Measurements from ENCODE around the gene FASLG. TPM values are rescaled to one million over a fixed set of nuclear protein-coding genes. Genes with fewer than 3 reads are reported as not detected.
"Not testable (repeated sequence)": the region's sequence is repeated elsewhere in the genome, so short reads cannot be mapped to it uniquely, and the experiment has no call there.

FASLG gene
- total RNA-seq, 5 donors from 2014 or later (not counting 1 experiment from before 2014, with no cell fraction given) = 0.70 to 5.2 (median 3.4) TPM

GRCh38 chr1:172620603-172621002 lies 38.3 kb upstream of the FASLG start:
- CTCF ChIA-PET; DNase-seq; H3K4me1 Mint-ChIP-seq; H3K27ac ChIP-seq (ENCODE audit: low read length); POLR2A ChIA-PET; H3K4me3 ChIP-seq (ENCODE audit: control insufficient read depth in 1 of 2, extremely low read depth in 1 of 2, low read length in 1 of 2); H3K9me3 ChIP-seq; H3K27ac Mint-ChIP-seq; H3K4me1 ChIP-seq (ENCODE audit: control insufficient read depth in 1 of 2, extremely low read depth in 1 of 2, insufficient read depth in 2 of 2, low read length in 2 of 2); ATAC-seq (replicated peaks in 1 of 4); H3K27me3 ChIP-seq (replicated peaks in 1 of 2; ENCODE audit: control insufficient read depth in 2 of 2, extremely low read depth in 1 of 2, insufficient read depth in 2 of 2, low read length in 1 of 2); H3K4me3 Mint-ChIP-seq; H3K36me3 ChIP-seq (ENCODE audit: control insufficient read depth in 2 of 2, extremely low read depth in 1 of 2, insufficient read depth in 1 of 2, low read length in 1 of 2); H3K27me3 Mint-ChIP-seq: not testable (repeated sequence)
- H3K36me3 Mint-ChIP-seq = peaks cover 19% of the 10 kb centered on the region
- WGBS (ENCODE audit: insufficient coverage) = 74% methylated on average over 3 of the region's 9 CpGs
- peaks cover 14 to 48% (median 43%) of the 10 kb centered on the region in 3 donors for H3K9me3 Mint-ChIP-seq

- CTCF ChIA-PET = interaction anchor here in 1 of 2 donors (0.6 kb wide), 1 partner anchor 95 kb away, joined by 6 read pairs; no protein-coding TSS in a partner anchor
These were observed 36.4 kb upstream of the FASLG start for GRCh38 chr1:172622541-172622940.

GRCh38 chr1:172623748-172624147 lies 35.2 kb upstream of the FASLG start:
- Mint-ChIP-seq H3K36me3 (peaks cover 14% of the 10 kb centered on the region), H3K9me3 (peaks cover 14 to 22% (median 21%) of the 10 kb centered on the region in 3 donors), H3K4me1 (peaks cover 10 to 21% (median 13%) of the 10 kb centered on the region in 3 donors), H3K27me3 (no peaks in the 10 kb centered on the region), H3K27ac (no peak overlapping the region), H3K4me3 (no peak overlapping the region)
- WGBS (ENCODE audit: insufficient coverage) = 87% methylated on average over 3 of the region's 3 CpGs
- H3K36me3 ChIP-seq (ENCODE audit: control insufficient read depth in 2 of 2, extremely low read depth in 1 of 2, insufficient read depth in 1 of 2, low read length in 1 of 2) = no peaks in the 10 kb centered on the region
- H3K27me3 ChIP-seq (replicated peaks in 1 of 2; ENCODE audit: control insufficient read depth in 2 of 2, extremely low read depth in 1 of 2, insufficient read depth in 2 of 2, low read length in 1 of 2) = no peaks in the 10 kb centered on the region
- H3K9me3 ChIP-seq = no peaks in the 10 kb centered on the region
- peak overlapping the region in 1 of 2 donors; percentile 6 for H3K4me3 ChIP-seq (ENCODE audit: control insufficient read depth in 1 of 2, extremely low read depth in 1 of 2, low read length in 1 of 2)
- peaks cover 7 to 10% of the 10 kb centered on the region in 2 experiments for H3K4me1 ChIP-seq (ENCODE audit: control insufficient read depth in 1 of 2, extremely low read depth in 1 of 2, insufficient read depth in 2 of 2, low read length in 2 of 2)
- ATAC-seq (replicated peaks in 1 of 4) (no peak), DNase-seq (no peak)
- ChIA-PET POLR2A (no interaction called here), CTCF (no interaction called here)
- H3K27ac ChIP-seq (ENCODE audit: low read length) = no peak overlapping the region

More at GRCh38 chr1:172622541-172622940, 36.4 kb upstream of the FASLG start:
- peaks cover 14 to 31% (median 29%) of the 10 kb centered on the region in 3 donors for H3K9me3 Mint-ChIP-seq
- no peaks in the 10 kb centered on the region for H3K27me3 Mint-ChIP-seq
- WGBS (ENCODE audit: insufficient coverage) = 100% methylated on average over 2 of the region's 3 CpGs
- Histone ChIP-seq H3K36me3 (ENCODE audit: control insufficient read depth in 2 of 2, extremely low read depth in 1 of 2, insufficient read depth in 1 of 2, low read length in 1 of 2) (no peaks in the 10 kb centered on the region), H3K4me3 (ENCODE audit: control insufficient read depth in 1 of 2, extremely low read depth in 1 of 2, low read length in 1 of 2) (no peak overlapping the region), H3K9me3 (no peaks in the 10 kb centered on the region), H3K27me3 (replicated peaks in 1 of 2; ENCODE audit: control insufficient read depth in 2 of 2, extremely low read depth in 1 of 2, insufficient read depth in 2 of 2, low read length in 1 of 2) (no peaks in the 10 kb centered on the region), H3K27ac (ENCODE audit: low read length) (no peak overlapping the region), H3K4me1 (ENCODE audit: control insufficient read depth in 1 of 2, extremely low read depth in 1 of 2, insufficient read depth in 2 of 2, low read length in 2 of 2) (peaks cover 3 to 4% of the 10 kb centered on the region in 2 experiments)
- POLR2A ChIA-PET = no interaction called here
- peaks cover 3 to 13% (median 6%) of the 10 kb centered on the region in 3 donors for H3K4me1 Mint-ChIP-seq
- DNase-seq = no peak
- H3K4me3 Mint-ChIP-seq = no peak overlapping the region
- peaks cover 16% of the 10 kb centered on the region for H3K36me3 Mint-ChIP-seq
- no peak for ATAC-seq (replicated peaks in 1 of 4)
- H3K27ac Mint-ChIP-seq = no peak overlapping the region

- H3K4me3 Mint-ChIP-seq = no peak overlapping the region
- Histone ChIP-seq H3K4me3 (ENCODE audit: control insufficient read depth in 1 of 2, extremely low read depth in 1 of 2, low read length in 1 of 2) (no peak overlapping the region), H3K27ac (ENCODE audit: low read length) (no peak overlapping the region), H3K4me1 (ENCODE audit: control insufficient read depth in 1 of 2, extremely low read depth in 1 of 2, insufficient read depth in 2 of 2, low read length in 2 of 2) (peaks cover 7 to 10% of the 10 kb centered on the region in 2 experiments), H3K9me3 (no peaks in the 10 kb centered on the region), H3K36me3 (ENCODE audit: control insufficient read depth in 2 of 2, extremely low read depth in 1 of 2, insufficient read depth in 1 of 2, low read length in 1 of 2) (no peaks in the 10 kb centered on the region), H3K27me3 (replicated peaks in 1 of 2; ENCODE audit: control insufficient read depth in 2 of 2, extremely low read depth in 1 of 2, insufficient read depth in 2 of 2, low read length in 1 of 2) (no peaks in the 10 kb centered on the region)
- H3K4me1 Mint-ChIP-seq = peaks cover 26 to 48% (median 28%) of the 10 kb centered on the region in 3 donors
- DNase-seq (no peak), ATAC-seq (replicated peaks in 1 of 4) (no peak)
- peaks cover 5% of the 10 kb centered on the region for H3K36me3 Mint-ChIP-seq
- POLR2A ChIA-PET = no interaction called here
- CTCF ChIA-PET = no interaction called here
- peaks cover 0 to 4% (median 0%) of the 10 kb centered on the region in 3 donors for H3K9me3 Mint-ChIP-seq
- no CpG with 5 or more reads among the region's 3 CpGs for WGBS (ENCODE audit: insufficient coverage)
- H3K27me3 Mint-ChIP-seq = no peaks in the 10 kb centered on the region
- no peak overlapping the region for H3K27ac Mint-ChIP-seq
These were observed 32.1 kb upstream of the FASLG start for GRCh38 chr1:172626845-172627244.

GRCh38 chr1:172627702-172628101 lies 31.2 kb upstream of the FASLG start:
- no peaks in the 10 kb centered on the region for H3K9me3 Mint-ChIP-seq
- Histone ChIP-seq H3K9me3 (no peaks in the 10 kb centered on the region), H3K27ac (ENCODE audit: low read length) (peak overlapping the region; percentile 31), H3K4me3 (ENCODE audit: control insufficient read depth in 1 of 2, extremely low read depth in 1 of 2, low read length in 1 of 2) (no peak overlapping the region), H3K4me1 (ENCODE audit: control insufficient read depth in 1 of 2, extremely low read depth in 1 of 2, insufficient read depth in 2 of 2, low read length in 2 of 2) (peaks cover 7 to 10% of the 10 kb centered on the region in 2 experiments), H3K27me3 (replicated peaks in 1 of 2; ENCODE audit: control insufficient read depth in 2 of 2, extremely low read depth in 1 of 2, insufficient read depth in 2 of 2, low read length in 1 of 2) (no peaks in the 10 kb centered on the region), H3K36me3 (ENCODE audit: control insufficient read depth in 2 of 2, extremely low read depth in 1 of 2, insufficient read depth in 1 of 2, low read length in 1 of 2) (no peaks in the 10 kb centered on the region)
- H3K27me3 Mint-ChIP-seq = no peaks in the 10 kb centered on the region
- H3K4me3 Mint-ChIP-seq = peak overlapping the region in 1 of 3 donors; percentile 13
- peak; percentile 50 to 84 (median 64) for ATAC-seq (replicated peaks in 1 of 4)
- peak overlapping the region in 1 of 2 donors; percentile 74 for H3K27ac Mint-ChIP-seq
- peak in 2 of 35 experiments; percentile 5 to 38 for DNase-seq
- H3K36me3 Mint-ChIP-seq = no peaks in the 10 kb centered on the region
- H3K4me1 Mint-ChIP-seq = peaks cover 28 to 54% (median 28%) of the 10 kb centered on the region in 3 donors
- ChIA-PET CTCF (interaction anchor here in 1 of 2 donors (0.7 kb wide), 1 partner anchor 92 kb away, joined by 5 read pairs; no protein-coding TSS in a partner anchor), POLR2A (no interaction called here)
- 7% methylated on average over 3 of the region's 3 CpGs for WGBS (ENCODE audit: insufficient coverage)

- Mint-ChIP-seq H3K36me3 (no peaks in the 10 kb centered on the region), H3K27ac (no peak overlapping the region), H3K4me1 (peaks cover 28 to 54% (median 28%) of the 10 kb centered on the region in 3 donors), H3K4me3 (no peak overlapping the region), H3K27me3 (no peaks in the 10 kb centered on the region), H3K9me3 (no peaks in the 10 kb centered on the region)
- no peak overlapping the region for H3K4me3 ChIP-seq (ENCODE audit: control insufficient read depth in 1 of 2, extremely low read depth in 1 of 2, low read length in 1 of 2)
- H3K27ac ChIP-seq (ENCODE audit: low read length) = no peak overlapping the region
- DNase-seq (no peak), ATAC-seq (replicated peaks in 1 of 4) (no peak)
- no CpG with 5 or more reads among the region's 4 CpGs for WGBS (ENCODE audit: insufficient coverage)
- no peaks in the 10 kb centered on the region for H3K36me3 ChIP-seq (ENCODE audit: control insufficient read depth in 2 of 2, extremely low read depth in 1 of 2, insufficient read depth in 1 of 2, low read length in 1 of 2)
- ChIA-PET CTCF (interaction anchor here in 1 of 2 donors (0.7 kb wide), 1 partner anchor 91 kb away, joined by 5 read pairs; no protein-coding TSS in a partner anchor), POLR2A (no interaction called here)
- no peaks in the 10 kb centered on the region for H3K27me3 ChIP-seq (replicated peaks in 1 of 2; ENCODE audit: control insufficient read depth in 2 of 2, extremely low read depth in 1 of 2, insufficient read depth in 2 of 2, low read length in 1 of 2)
- H3K4me1 ChIP-seq (ENCODE audit: control insufficient read depth in 1 of 2, extremely low read depth in 1 of 2, insufficient read depth in 2 of 2, low read length in 2 of 2) = peaks cover 7 to 10% of the 10 kb centered on the region in 2 experiments
- H3K9me3 ChIP-seq = no peaks in the 10 kb centered on the region
These were observed 30.5 kb upstream of the FASLG start for GRCh38 chr1:172628401-172628800.
